ENCODE measurements around the gene PPP1R9B.

The PPP1R9B gene

GRCh38 chr17:50196826-50197225 lies 46.3 kb upstream of the PPP1R9B start:
- DNase-seq (ENCODE audit: low spot score), result no peak
- H3K9me3 ChIP-seq (ENCODE audit: severe bottlenecking), result no peaks in the 10 kb centered on the region
- no peak overlapping the region for H3K27ac ChIP-seq (ENCODE audit: poor library complexity, severe bottlenecking)
- H3K27me3 ChIP-seq (ENCODE audit: insufficient read depth, poor library complexity, severe bottlenecking), result no peaks in the 10 kb centered on the region
- no peak overlapping the region for H3K4me3 ChIP-seq (ENCODE audit: severe bottlenecking)
- ATAC-seq (ENCODE audit: low read depth), result no peak
- TF ChIP-seq CTCF (IDR thresholded peaks at IDR 0.05; ENCODE audit: poor library complexity, severe bottlenecking), result no peak
- peaks cover 13% of the 10 kb centered on the region; the same call in 1 of the 2 replicates for H3K36me3 ChIP-seq (ENCODE audit: low read depth)
- H3K4me1 ChIP-seq (ENCODE audit: insufficient read depth, poor library complexity, severe bottlenecking), result peaks cover 4% of the 10 kb centered on the region

GRCh38 chr17:50196036-50196435 lies 45.6 kb upstream of the PPP1R9B start:
- Histone ChIP-seq H3K4me1 (ENCODE audit: insufficient read depth, poor library complexity, severe bottlenecking) (peaks cover 4% of the 10 kb centered on the region), H3K4me3 (ENCODE audit: severe bottlenecking) (no peak overlapping the region), H3K27ac (ENCODE audit: poor library complexity, severe bottlenecking) (no peak overlapping the region), H3K36me3 (ENCODE audit: low read depth) (peaks cover 13% of the 10 kb centered on the region; the same call in 1 of the 2 replicates), H3K27me3 (ENCODE audit: insufficient read depth, poor library complexity, severe bottlenecking) (no peaks in the 10 kb centered on the region), H3K9me3 (ENCODE audit: severe bottlenecking) (no peaks in the 10 kb centered on the region)
- DNase-seq (ENCODE audit: low spot score) (no peak), ATAC-seq (ENCODE audit: low read depth) (no peak)
- no peak for TF ChIP-seq CTCF (IDR thresholded peaks at IDR 0.05; ENCODE audit: poor library complexity, severe bottlenecking)

- ATAC-seq (ENCODE audit: low read depth), result no peak
- no peaks in the 10 kb centered on the region for H3K9me3 ChIP-seq (ENCODE audit: severe bottlenecking)
- H3K4me3 ChIP-seq (ENCODE audit: severe bottlenecking), result no peak overlapping the region
- H3K4me1 ChIP-seq (ENCODE audit: insufficient read depth, poor library complexity, severe bottlenecking), result peaks cover 4% of the 10 kb centered on the region
- H3K27ac ChIP-seq (ENCODE audit: poor library complexity, severe bottlenecking), result no peak overlapping the region
- H3K27me3 ChIP-seq (ENCODE audit: insufficient read depth, poor library complexity, severe bottlenecking), result no peaks in the 10 kb centered on the region
- no peak for DNase-seq (ENCODE audit: low spot score)
- TF ChIP-seq CTCF (IDR thresholded peaks at IDR 0.05; ENCODE audit: poor library complexity, severe bottlenecking), result no peak
- peaks cover 13% of the 10 kb centered on the region; the same call in 1 of the 2 replicates for H3K36me3 ChIP-seq (ENCODE audit: low read depth)
Observed at GRCh38 chr17:50194934-50195865, 44.7 kb upstream of the PPP1R9B start.

GRCh38 chr17:50194140-50194933 lies 43.9 kb upstream of the PPP1R9B start:
- no peak overlapping the region for H3K4me3 ChIP-seq (ENCODE audit: severe bottlenecking)
- no peak overlapping the region for H3K27ac ChIP-seq (ENCODE audit: poor library complexity, severe bottlenecking)
- H3K4me1 ChIP-seq (ENCODE audit: insufficient read depth, poor library complexity, severe bottlenecking), result peaks cover 4% of the 10 kb centered on the region
- no peaks in the 10 kb centered on the region for H3K27me3 ChIP-seq (ENCODE audit: insufficient read depth, poor library complexity, severe bottlenecking)
- ATAC-seq (ENCODE audit: low read depth) (no peak), DNase-seq (ENCODE audit: low spot score) (no peak)
- peaks cover 13% of the 10 kb centered on the region; the same call in 1 of the 2 replicates for H3K36me3 ChIP-seq (ENCODE audit: low read depth)
- H3K9me3 ChIP-seq (ENCODE audit: severe bottlenecking), result no peaks in the 10 kb centered on the region
- TF ChIP-seq CTCF (IDR thresholded peaks at IDR 0.05; ENCODE audit: poor library complexity, severe bottlenecking), result no peak

Data from RWPE2 (cell line).